Measurements from ENCODE around the gene HOXD8.

HOXD8 gene

GRCh38 chr2:176171351-176172006 lies 42.0 kb downstream of the HOXD8 start:
- FAIRE-seq (no peak), DNase-seq (ENCODE audit: low spot score) (no peak)

- FAIRE-seq = no peak
Observed at GRCh38 chr2:176172007-176172894, 42.7 kb downstream of the HOXD8 start.

GRCh38 chr2:176172895-176173566 lies 43.5 kb downstream of the HOXD8 start:
- DNase-seq (ENCODE audit: low spot score) = no peak
- no peak for FAIRE-seq

More at GRCh38 chr2:176172007-176172894, 42.7 kb downstream of the HOXD8 start:
- DNase-seq (ENCODE audit: low spot score) = no peak

- FAIRE-seq (no peak), DNase-seq (ENCODE audit: low spot score) (no peak)
Observed at GRCh38 chr2:176173567-176174381, 44.3 kb downstream of the HOXD8 start.

GRCh38 chr2:176174382-176174823 lies 44.9 kb downstream of the HOXD8 start:
- FAIRE-seq (no peak), DNase-seq (ENCODE audit: low spot score) (no peak)

- DNase-seq (ENCODE audit: low spot score) (no peak), FAIRE-seq (no peak)
Observed at GRCh38 chr2:176174824-176175708, 45.6 kb downstream of the HOXD8 start.

- DNase-seq (ENCODE audit: low spot score) = no peak
- no peak for FAIRE-seq
Observed at GRCh38 chr2:176175709-176176607, 46.5 kb downstream of the HOXD8 start.

GRCh38 chr2:176177580-176178037 lies 48.1 kb downstream of the HOXD8 start:
- FAIRE-seq = no peak

GRCh38 chr2:176178038-176178756 lies 48.7 kb downstream of the HOXD8 start:
- FAIRE-seq (no peak), DNase-seq (ENCODE audit: low spot score) (no peak)

More at GRCh38 chr2:176177580-176178037, 48.1 kb downstream of the HOXD8 start:
- no peak for DNase-seq (ENCODE audit: low spot score)

GRCh38 chr2:176178757-176179295 lies 49.3 kb downstream of the HOXD8 start:
- FAIRE-seq = no peak
- DNase-seq (ENCODE audit: low spot score) = no peak

GRCh38 chr2:176181551-176181950 lies 52.0 kb downstream of the HOXD8 start:
- DNase-seq (ENCODE audit: low spot score) (no peak), FAIRE-seq (no peak)

Data from urothelium cell line (cell line).